WTC11 (cell line): ENCODE results near the gene CD37. TPM values are rescaled to one million over a fixed set of nuclear protein-coding genes. Genes with fewer than 3 reads are reported as not detected.
A peak's percentile ranks its signal among the peaks of the same experiment; 100 is the strongest.

Experiments
- ATAC-seq: fragments of 200-7000 bp; cut with Tn5 transposase; 2 replicates; pipeline ENCODE4 v1.10.0; 2021; ENCODE audit warnings: mild to moderate bottlenecking, moderate library complexity
- CTCF ChIA-PET: fragments of 300-600 bp; sonication (Branson Sonifier 250); formaldehyde crosslinking; loops from one replicate; lab custom pipeline; 2021; ENCODE audit warnings: antibody characterized with exemption; lab: Charles Lee
- POLR2A ChIA-PET: fragments of 350-600 bp; sonication (Branson Sonifier 250); formaldehyde crosslinking; loops from one replicate; lab custom pipeline; 2021; ENCODE audit warnings: antibody characterized with exemption; lab: Charles Lee
- DNase-seq: peaks from one replicate; pipeline ENCODE4 v3.0.0; 2021; ENCODE audit warnings: low spot score
- H3K27ac Mint-ChIP-seq: 2 replicates; pipeline ENCODE4 v1.8.0; 2021; ENCODE audit warnings: mixed read lengths
- H3K27me3 Mint-ChIP-seq: 2 replicates; pipeline ENCODE4 v1.8.0; 2021; ENCODE audit warnings: low read depth, mild to moderate bottlenecking, moderate library complexity, mixed read lengths
- H3K36me3 Mint-ChIP-seq: 2 replicates; pipeline ENCODE4 v1.8.0; 2021; ENCODE audit warnings: mixed read lengths
- H3K4me1 Mint-ChIP-seq: 2 replicates; pipeline ENCODE4 v1.8.0; 2022; ENCODE audit warnings: mixed read lengths
- H3K4me3 Mint-ChIP-seq: 2 replicates; pipeline ENCODE4 v1.8.0; 2021; ENCODE audit warnings: mild to moderate bottlenecking, moderate library complexity, mixed read lengths
- H3K9me3 Mint-ChIP-seq: 2 replicates; pipeline ENCODE4 v1.8.0; 2021; ENCODE audit warnings: mixed read lengths
- ATF1 ChIP-seq: sonication (generic); formaldehyde crosslinking; IDR thresholded peaks from 2 replicates; pipeline ENCODE4 v1.8.1; 2023; ENCODE audit warnings: mild to moderate bottlenecking, moderate library complexity, missing genetic modification reagents
- ESRRA ChIP-seq: sonication (generic); formaldehyde crosslinking; IDR thresholded peaks from 2 replicates; pipeline ENCODE4 v1.8.1; 2022; ENCODE audit warnings: mild to moderate bottlenecking, missing genetic modification reagents, borderline replicate concordance
- FOXK1 ChIP-seq: sonication (generic); formaldehyde crosslinking; IDR thresholded peaks from 2 replicates; pipeline ENCODE4 v1.8.0; 2022; ENCODE audit warnings: mild to moderate bottlenecking, moderate library complexity, missing genetic modification reagents
- GRHL2 ChIP-seq: fragments of 250-450 bp; sonication (Bioruptor Pico); IDR thresholded peaks from 2 replicates; pipeline ENCODE4 v1.8.0; 2022; ENCODE audit warnings: mild to moderate bottlenecking, moderate library complexity; ENCODE audit not compliant: insufficient replicate concordance, severe bottlenecking
- HMGA2 ChIP-seq: fragments of 250-450 bp; sonication (Bioruptor Pico); IDR thresholded peaks from 2 replicates; pipeline ENCODE4 v1.4.0; 2021; ENCODE audit warnings: mild to moderate bottlenecking, moderate library complexity
- JUN ChIP-seq: sonication (generic); formaldehyde crosslinking; IDR thresholded peaks from 2 replicates; pipeline ENCODE4 v1.8.0; 2023; ENCODE audit warnings: mild to moderate bottlenecking, missing genetic modification reagents
- MXD4 ChIP-seq: fragments of 250-450 bp; sonication (Bioruptor Pico); IDR thresholded peaks from 2 replicates; pipeline ENCODE4 v1.8.0; 2021; ENCODE audit warnings: mild to moderate bottlenecking, moderate library complexity, borderline replicate concordance
- RORB ChIP-seq: fragments of 250-450 bp; sonication (Bioruptor Pico); IDR thresholded peaks from 2 replicates; pipeline ENCODE4 v1.9.0; 2021; ENCODE audit warnings: mild to moderate bottlenecking
- SMAD3 ChIP-seq: sonication (generic); formaldehyde crosslinking; IDR thresholded peaks from 2 replicates; pipeline ENCODE4 v1.8.0; 2022; ENCODE audit warnings: missing genetic modification reagents, mild to moderate bottlenecking, borderline replicate concordance
- SMAD4 ChIP-seq: sonication (generic); formaldehyde crosslinking; IDR thresholded peaks from 2 replicates; pipeline ENCODE4 v1.8.0; 2022; ENCODE audit warnings: mild to moderate bottlenecking, missing genetic modification reagents
- SOX15 ChIP-seq: fragments of 250-450 bp; sonication (Bioruptor Pico); IDR thresholded peaks from 2 replicates; pipeline ENCODE4 v1.9.0; 2021; ENCODE audit warnings: mild to moderate bottlenecking
- TEAD4 ChIP-seq: sonication (generic); formaldehyde crosslinking; IDR thresholded peaks from 2 replicates; pipeline ENCODE4 v1.8.0; 2022; ENCODE audit warnings: mild to moderate bottlenecking, missing genetic modification reagents
- ZNF138 ChIP-seq: sonication (generic); formaldehyde crosslinking; conservative IDR thresholded peaks from 2 replicates; pipeline ENCODE4 v1.8.1; 2022; ENCODE audit warnings: mild to moderate bottlenecking, moderate library complexity, missing genetic modification reagents
- ZNF396 ChIP-seq: fragments of 250-450 bp; sonication (Bioruptor Pico); IDR thresholded peaks from 2 replicates; pipeline ENCODE4 v1.8.0; 2021; ENCODE audit warnings: mild to moderate bottlenecking, moderate library complexity, borderline replicate concordance
- total RNA-seq: library from RNA; stranded (reverse); gene quantifications from 3 replicates; pipeline ENCODE4 v1.2.3, GENCODE V29; 2021
- TF ChIP-seq, protein P1 (sequence below): sonication (generic); formaldehyde crosslinking; IDR thresholded peaks from 2 replicates; pipeline ENCODE4 v1.8.0; 2022; ENCODE audit warnings: mild to moderate bottlenecking, missing genetic modification reagents
- TF ChIP-seq, protein P2 (sequence below): fragments of 200-600 bp; IDR thresholded peaks from 2 replicates; pipeline ENCODE4 v1.8.0; 2022; ENCODE audit warnings: antibody characterized with exemption
- TF ChIP-seq, protein P3 (sequence below): sonication (generic); formaldehyde crosslinking; IDR thresholded peaks from 2 replicates; pipeline ENCODE4 v1.8.0; 2023; ENCODE audit warnings: missing genetic modification reagents
- TF ChIP-seq, protein P4 (sequence below): sonication (generic); formaldehyde crosslinking; IDR thresholded peaks from 2 replicates; pipeline ENCODE4 v1.8.1; 2023; ENCODE audit warnings: mild to moderate bottlenecking, moderate library complexity, missing genetic modification reagents
- TF ChIP-seq, protein P5 (sequence below): sonication (generic); formaldehyde crosslinking; IDR thresholded peaks from 2 replicates; pipeline ENCODE4 v1.8.1; 2023; ENCODE audit warnings: mild to moderate bottlenecking, missing genetic modification reagents
- TF ChIP-seq, protein P6 (sequence below): sonication (generic); formaldehyde crosslinking; IDR thresholded peaks from 2 replicates; pipeline ENCODE4 v1.8.0; 2022; ENCODE audit warnings: missing genetic modification reagents

CD37 gene
- total RNA-seq, 1 experiment from 2014 or later, result 1.6 TPM

DNA sequence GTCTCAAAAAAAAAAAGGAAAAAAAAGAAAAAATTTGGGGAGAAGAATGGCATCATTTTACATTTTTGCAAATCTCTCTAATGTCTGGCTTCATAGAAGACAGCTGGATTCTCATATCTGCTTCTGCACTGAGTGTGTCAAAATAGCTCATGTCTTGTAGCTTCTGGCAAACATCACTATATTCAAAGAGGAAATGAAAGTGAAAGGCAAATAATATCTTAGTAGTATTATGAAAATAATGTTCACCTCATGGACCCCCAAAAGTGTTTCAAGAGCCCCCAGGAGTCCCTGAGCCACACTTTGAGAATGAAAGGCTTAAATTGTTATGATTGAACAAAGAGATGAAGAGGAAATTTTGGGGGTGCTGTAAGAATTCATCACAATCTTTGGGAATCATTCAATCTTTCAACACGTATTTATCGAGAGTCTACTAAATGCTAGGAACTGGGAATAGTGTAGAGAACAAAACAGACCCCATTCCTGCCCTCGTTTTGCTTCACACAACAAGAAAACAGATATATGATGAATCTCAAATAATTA, 9.0 kb upstream of the CD37 start:
- H3K27me3 Mint-ChIP-seq, result peaks cover 15% of the 10 kb centered on the region
- H3K9me3 Mint-ChIP-seq, result peaks cover 18% of the 10 kb centered on the region
- no peaks in the 10 kb centered on the region for H3K4me1 Mint-ChIP-seq
- H3K4me3 Mint-ChIP-seq, result no peak overlapping the region
- ChIA-PET POLR2A (no interaction called here), CTCF (interaction anchor here (1.2 to 1.4 kb wide), 2 partner anchors 25 to 198 kb away, joined by 4 read pairs; no protein-coding TSS in a partner anchor)
- DNase-seq, result no peak
- H3K27ac Mint-ChIP-seq, result no peak overlapping the region
- TF ChIP-seq, protein P1, sequence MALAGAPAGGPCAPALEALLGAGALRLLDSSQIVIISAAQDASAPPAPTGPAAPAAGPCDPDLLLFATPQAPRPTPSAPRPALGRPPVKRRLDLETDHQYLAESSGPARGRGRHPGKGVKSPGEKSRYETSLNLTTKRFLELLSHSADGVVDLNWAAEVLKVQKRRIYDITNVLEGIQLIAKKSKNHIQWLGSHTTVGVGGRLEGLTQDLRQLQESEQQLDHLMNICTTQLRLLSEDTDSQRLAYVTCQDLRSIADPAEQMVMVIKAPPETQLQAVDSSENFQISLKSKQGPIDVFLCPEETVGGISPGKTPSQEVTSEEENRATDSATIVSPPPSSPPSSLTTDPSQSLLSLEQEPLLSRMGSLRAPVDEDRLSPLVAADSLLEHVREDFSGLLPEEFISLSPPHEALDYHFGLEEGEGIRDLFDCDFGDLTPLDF (CRISPR knock-in tag), result no peak
- TF ChIP-seq, all 79 proteins: peak for 0
- peaks cover 10% of the 10 kb centered on the region for H3K36me3 Mint-ChIP-seq
- no peak for ATAC-seq

DNA sequence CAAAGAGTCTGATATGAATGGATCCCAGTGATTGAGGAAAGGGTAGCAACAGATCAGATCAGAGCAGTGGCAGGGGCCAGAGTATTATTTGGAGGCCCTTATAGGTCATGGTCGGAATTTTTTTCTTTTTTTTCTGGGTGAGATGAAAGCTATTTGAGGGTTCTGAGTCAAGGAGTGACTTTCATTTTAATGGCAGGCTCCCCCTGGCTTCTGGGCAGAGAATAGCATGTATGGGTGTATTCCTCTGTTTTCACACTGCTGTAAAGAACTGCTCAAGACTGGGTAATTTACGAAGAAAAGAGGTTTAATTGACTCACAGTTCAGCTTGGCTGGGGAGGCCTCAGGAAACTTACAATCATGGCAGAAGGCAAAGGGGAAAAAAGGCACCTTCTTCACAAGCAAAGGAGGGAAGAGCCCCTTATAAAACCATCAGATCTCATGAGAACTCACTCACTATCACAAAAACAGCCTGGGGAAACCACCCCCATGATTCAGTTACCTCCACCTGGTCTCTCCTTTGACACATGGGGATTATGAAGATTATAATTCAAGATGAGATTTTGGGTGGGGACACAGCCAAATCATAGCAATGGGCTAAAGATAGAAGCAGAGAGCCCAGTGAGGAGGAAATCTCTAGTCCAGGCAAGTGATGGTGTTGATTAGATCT, 7.2 kb upstream of the CD37 start:
- Mint-ChIP-seq H3K36me3 (peaks cover 5% of the 10 kb centered on the region), H3K27me3 (peaks cover 22% of the 10 kb centered on the region), H3K27ac (no peak overlapping the region), H3K4me1 (peaks cover 2% of the 10 kb centered on the region; the same call in 1 of the 2 replicates), H3K9me3 (peaks cover 8% of the 10 kb centered on the region), H3K4me3 (no peak overlapping the region)
- ATAC-seq (peak; percentile 79), DNase-seq (peak; percentile 62)
- no peak for TF ChIP-seq FOXK1 (CRISPR knock-in tag)
- no peak for TF ChIP-seq JUN (CRISPR knock-in tag)
- TF ChIP-seq, protein P2, sequence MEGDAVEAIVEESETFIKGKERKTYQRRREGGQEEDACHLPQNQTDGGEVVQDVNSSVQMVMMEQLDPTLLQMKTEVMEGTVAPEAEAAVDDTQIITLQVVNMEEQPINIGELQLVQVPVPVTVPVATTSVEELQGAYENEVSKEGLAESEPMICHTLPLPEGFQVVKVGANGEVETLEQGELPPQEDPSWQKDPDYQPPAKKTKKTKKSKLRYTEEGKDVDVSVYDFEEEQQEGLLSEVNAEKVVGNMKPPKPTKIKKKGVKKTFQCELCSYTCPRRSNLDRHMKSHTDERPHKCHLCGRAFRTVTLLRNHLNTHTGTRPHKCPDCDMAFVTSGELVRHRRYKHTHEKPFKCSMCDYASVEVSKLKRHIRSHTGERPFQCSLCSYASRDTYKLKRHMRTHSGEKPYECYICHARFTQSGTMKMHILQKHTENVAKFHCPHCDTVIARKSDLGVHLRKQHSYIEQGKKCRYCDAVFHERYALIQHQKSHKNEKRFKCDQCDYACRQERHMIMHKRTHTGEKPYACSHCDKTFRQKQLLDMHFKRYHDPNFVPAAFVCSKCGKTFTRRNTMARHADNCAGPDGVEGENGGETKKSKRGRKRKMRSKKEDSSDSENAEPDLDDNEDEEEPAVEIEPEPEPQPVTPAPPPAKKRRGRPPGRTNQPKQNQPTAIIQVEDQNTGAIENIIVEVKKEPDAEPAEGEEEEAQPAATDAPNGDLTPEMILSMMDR, result peak; percentile 67
- ChIA-PET POLR2A (interaction anchor here (0.5 kb wide), 1 partner anchor 34 kb away, joined by 3 read pairs; the partner anchor contains the start of gene TEAD2), CTCF (interaction anchor here (0.6 to 1.9 kb wide), 33 partner anchors 10 to 540 kb away, joined by 3 to 20 read pairs (median 4); partner anchors contain the start of genes DKKL1, KASH5, SLC17A7 and TEAD2)

DNA sequence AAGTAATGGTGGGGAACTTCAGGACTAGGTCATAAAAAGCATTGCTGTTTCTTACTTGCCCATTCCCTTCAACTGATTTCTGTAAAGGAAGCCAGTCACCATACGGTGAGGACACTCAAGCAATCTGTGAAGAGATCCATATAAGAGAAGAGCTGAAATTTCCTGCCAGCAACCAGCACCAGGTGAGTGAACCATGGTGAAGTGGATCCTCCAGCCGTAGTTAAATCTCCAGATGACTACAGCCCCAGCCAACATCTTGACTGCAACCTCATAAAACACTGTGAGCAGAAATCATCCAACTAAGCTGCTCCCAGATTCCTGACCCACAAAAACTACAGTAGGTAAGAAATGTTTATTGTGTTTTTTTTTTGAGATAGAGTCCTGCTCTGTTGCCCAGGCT, 6.5 kb upstream of the CD37 start:
- ChIA-PET POLR2A (no interaction called here), CTCF (interaction anchor here (0.5 to 1.9 kb wide), 4 partner anchors 9 to 613 kb away, joined by 3 to 20 read pairs (median 5); no protein-coding TSS in a partner anchor)
- peaks cover 6% of the 10 kb centered on the region; the same call in 1 of the 2 replicates for H3K4me1 Mint-ChIP-seq
- H3K36me3 Mint-ChIP-seq, result peaks cover 5% of the 10 kb centered on the region
- H3K27me3 Mint-ChIP-seq, result peaks cover 20% of the 10 kb centered on the region
- no peak overlapping the region for H3K27ac Mint-ChIP-seq
- ATAC-seq, result no peak
- no peak for DNase-seq
- no peak overlapping the region for H3K4me3 Mint-ChIP-seq
- peaks cover 3% of the 10 kb centered on the region; the same call in 1 of the 2 replicates for H3K9me3 Mint-ChIP-seq
- TF ChIP-seq MXD4 (CRISPR knock-in tag), result no peak
- TF ChIP-seq ESRRA (CRISPR knock-in tag), result no peak
- TF ChIP-seq, protein P3, sequence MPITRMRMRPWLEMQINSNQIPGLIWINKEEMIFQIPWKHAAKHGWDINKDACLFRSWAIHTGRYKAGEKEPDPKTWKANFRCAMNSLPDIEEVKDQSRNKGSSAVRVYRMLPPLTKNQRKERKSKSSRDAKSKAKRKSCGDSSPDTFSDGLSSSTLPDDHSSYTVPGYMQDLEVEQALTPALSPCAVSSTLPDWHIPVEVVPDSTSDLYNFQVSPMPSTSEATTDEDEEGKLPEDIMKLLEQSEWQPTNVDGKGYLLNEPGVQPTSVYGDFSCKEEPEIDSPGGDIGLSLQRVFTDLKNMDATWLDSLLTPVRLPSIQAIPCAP, result no peak
- TF ChIP-seq, protein P4, sequence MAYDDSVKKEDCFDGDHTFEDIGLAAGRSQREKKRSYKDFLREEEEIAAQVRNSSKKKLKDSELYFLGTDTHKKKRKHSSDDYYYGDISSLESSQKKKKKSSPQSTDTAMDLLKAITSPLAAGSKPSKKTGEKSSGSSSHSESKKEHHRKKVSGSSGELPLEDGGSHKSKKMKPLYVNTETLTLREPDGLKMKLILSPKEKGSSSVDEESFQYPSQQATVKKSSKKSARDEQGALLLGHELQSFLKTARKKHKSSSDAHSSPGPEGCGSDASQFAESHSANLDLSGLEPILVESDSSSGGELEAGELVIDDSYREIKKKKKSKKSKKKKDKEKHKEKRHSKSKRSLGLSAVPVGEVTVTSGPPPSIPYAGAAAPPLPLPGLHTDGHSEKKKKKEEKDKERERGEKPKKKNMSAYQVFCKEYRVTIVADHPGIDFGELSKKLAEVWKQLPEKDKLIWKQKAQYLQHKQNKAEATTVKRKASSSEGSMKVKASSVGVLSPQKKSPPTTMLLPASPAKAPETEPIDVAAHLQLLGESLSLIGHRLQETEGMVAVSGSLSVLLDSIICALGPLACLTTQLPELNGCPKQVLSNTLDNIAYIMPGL (CRISPR knock-in tag), result no peak
- no peak for TF ChIP-seq ATF1 (CRISPR knock-in tag)
- TF ChIP-seq SMAD4 (CRISPR knock-in tag), result no peak
- TF ChIP-seq SOX15 (CRISPR knock-in tag), result no peak
- no peak for TF ChIP-seq ZNF138 (CRISPR knock-in tag)
- TF ChIP-seq, protein P5, sequence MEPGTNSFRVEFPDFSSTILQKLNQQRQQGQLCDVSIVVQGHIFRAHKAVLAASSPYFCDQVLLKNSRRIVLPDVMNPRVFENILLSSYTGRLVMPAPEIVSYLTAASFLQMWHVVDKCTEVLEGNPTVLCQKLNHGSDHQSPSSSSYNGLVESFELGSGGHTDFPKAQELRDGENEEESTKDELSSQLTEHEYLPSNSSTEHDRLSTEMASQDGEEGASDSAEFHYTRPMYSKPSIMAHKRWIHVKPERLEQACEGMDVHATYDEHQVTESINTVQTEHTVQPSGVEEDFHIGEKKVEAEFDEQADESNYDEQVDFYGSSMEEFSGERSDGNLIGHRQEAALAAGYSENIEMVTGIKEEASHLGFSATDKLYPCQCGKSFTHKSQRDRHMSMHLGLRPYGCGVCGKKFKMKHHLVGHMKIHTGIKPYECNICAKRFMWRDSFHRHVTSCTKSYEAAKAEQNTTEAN (CRISPR knock-in tag), result no peak
- TF ChIP-seq TEAD4 (CRISPR knock-in tag), result no peak
- TF ChIP-seq HMGA2 (CRISPR knock-in tag), result no peak
- TF ChIP-seq RORB (CRISPR knock-in tag), result no peak
- TF ChIP-seq GRHL2 (CRISPR knock-in tag), result no peak
- no peak for TF ChIP-seq ZNF396 (CRISPR knock-in tag)
- TF ChIP-seq, protein P6, sequence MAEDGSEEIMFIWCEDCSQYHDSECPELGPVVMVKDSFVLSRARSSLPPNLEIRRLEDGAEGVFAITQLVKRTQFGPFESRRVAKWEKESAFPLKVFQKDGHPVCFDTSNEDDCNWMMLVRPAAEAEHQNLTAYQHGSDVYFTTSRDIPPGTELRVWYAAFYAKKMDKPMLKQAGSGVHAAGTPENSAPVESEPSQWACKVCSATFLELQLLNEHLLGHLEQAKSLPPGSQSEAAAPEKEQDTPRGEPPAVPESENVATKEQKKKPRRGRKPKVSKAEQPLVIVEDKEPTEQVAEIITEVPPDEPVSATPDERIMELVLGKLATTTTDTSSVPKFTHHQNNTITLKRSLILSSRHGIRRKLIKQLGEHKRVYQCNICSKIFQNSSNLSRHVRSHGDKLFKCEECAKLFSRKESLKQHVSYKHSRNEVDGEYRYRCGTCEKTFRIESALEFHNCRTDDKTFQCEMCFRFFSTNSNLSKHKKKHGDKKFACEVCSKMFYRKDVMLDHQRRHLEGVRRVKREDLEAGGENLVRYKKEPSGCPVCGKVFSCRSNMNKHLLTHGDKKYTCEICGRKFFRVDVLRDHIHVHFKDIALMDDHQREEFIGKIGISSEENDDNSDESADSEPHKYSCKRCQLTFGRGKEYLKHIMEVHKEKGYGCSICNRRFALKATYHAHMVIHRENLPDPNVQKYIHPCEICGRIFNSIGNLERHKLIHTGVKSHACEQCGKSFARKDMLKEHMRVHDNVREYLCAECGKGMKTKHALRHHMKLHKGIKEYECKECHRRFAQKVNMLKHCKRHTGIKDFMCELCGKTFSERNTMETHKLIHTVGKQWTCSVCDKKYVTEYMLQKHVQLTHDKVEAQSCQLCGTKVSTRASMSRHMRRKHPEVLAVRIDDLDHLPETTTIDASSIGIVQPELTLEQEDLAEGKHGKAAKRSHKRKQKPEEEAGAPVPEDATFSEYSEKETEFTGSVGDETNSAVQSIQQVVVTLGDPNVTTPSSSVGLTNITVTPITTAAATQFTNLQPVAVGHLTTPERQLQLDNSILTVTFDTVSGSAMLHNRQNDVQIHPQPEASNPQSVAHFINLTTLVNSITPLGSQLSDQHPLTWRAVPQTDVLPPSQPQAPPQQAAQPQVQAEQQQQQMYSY (CRISPR knock-in tag), result no peak
- TF ChIP-seq SMAD3, result no peak
